RWPE1 (cell line): ENCODE measurements around the gene SIGLEC14.
"Not testable (repeated sequence)": the region's sequence is repeated elsewhere in the genome, so short reads cannot be mapped to it uniquely, and the experiment has no call there.

Experiments used
- CTCF ChIA-PET: fragments of 350-600 bp; sonication (Branson Sonifier 250); formaldehyde crosslinking; extraction: SDS; loops from one replicate; lab custom pipeline; 2021; lab: Yijun Ruan, JAX
- POLR2A ChIA-PET: fragments of 400-600 bp; formaldehyde crosslinking; extraction: SDS; loops from one replicate; lab custom pipeline; 2020; ENCODE audit warnings: antibody characterized with exemption; ENCODE audit not compliant: low non-redundant PET; lab: Yijun Ruan, JAX
- DNase-seq: peaks from one replicate; pipeline ENCODE4 v3.0.0; 2012; ENCODE audit warnings: low spot score
- H3K27ac ChIP-seq: fragments of 450-650 bp; 2 replicates; pipeline ENCODE4 v1.5.1; 2017
- TF ChIP-seq, protein P1 (sequence below): fragments of 450-650 bp; conservative IDR thresholded peaks from 2 replicates; pipeline ENCODE4 v1.5.1; 2017; ENCODE audit warnings: low read depth, mild to moderate bottlenecking

The SIGLEC14 gene

DNA sequence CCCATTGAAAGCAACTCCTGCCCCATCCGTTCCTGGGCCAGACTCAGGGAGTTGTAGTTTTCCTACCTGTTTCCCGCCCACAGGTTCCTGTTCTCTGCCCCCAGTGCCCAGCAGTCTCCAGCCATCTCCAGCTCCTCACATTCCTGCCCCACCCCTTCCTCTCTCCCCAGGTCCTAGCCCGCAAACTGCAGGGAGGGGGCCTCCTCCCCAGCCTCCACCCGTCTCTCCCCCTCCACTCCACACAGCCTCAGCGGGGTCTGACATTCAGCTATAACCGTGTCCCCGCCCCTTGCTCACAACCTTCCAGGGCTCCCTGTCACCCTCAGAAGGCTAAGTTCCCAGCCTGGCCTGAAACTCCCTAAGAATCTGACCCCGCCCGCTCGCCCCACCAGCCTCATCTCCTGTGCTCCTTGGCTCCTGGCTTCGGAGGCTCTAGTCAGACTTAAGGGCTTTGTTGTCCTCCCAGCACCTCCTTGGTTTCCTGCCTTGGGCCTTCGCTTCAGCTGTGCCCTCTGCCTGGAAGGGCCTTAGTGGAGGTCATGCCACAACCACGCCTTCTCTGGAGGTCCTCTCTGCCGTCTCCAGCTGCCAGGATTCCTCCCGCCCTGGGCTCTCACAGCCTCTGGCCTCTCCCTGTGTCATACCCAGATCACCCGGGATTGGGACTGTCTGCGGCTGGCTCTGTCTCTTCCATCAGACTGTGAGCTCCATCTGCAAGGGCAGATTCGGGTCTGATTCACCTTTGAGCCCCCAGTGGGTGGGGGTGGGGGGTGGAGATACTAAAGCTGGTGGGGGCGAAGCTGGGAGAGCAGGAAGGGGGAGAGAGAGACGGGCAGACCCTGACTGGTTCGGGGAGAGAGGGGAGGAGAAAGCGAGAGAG, 41.4 kb upstream of the SIGLEC14 start:
- H3K27ac ChIP-seq, result peak overlapping the region; percentile 99
- POLR2A ChIA-PET, result interaction anchor here (0.5 to 2.1 kb wide), 3 partner anchors 14 to 16 kb away, joined by 3 to 17 read pairs (median 3); no protein-coding TSS in a partner anchor
- DNase-seq, result peak; percentile 53

DNA sequence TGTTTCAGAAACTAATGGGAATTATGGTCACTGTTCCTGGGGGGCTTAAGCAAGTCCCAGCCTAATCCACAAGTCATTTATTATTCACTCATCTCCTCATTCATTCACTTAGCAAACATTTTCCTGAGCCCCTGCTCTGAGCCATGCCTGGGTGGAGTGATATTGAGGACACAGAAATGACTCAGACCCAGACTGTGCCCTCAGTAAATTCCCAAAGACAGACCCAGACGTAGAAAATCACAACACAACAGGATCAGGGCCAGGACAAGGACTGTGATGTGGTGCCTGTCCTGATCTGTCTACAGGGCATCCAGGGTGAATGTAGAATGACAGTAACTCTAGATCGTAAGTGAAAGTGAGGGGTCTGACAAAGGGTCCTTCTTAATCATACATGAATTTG, 39.5 kb upstream of the SIGLEC14 start:
- H3K27ac ChIP-seq, result no peak overlapping the region; the same call in 1 of the 2 replicates
- DNase-seq, result no peak
- TF ChIP-seq, protein P1, sequence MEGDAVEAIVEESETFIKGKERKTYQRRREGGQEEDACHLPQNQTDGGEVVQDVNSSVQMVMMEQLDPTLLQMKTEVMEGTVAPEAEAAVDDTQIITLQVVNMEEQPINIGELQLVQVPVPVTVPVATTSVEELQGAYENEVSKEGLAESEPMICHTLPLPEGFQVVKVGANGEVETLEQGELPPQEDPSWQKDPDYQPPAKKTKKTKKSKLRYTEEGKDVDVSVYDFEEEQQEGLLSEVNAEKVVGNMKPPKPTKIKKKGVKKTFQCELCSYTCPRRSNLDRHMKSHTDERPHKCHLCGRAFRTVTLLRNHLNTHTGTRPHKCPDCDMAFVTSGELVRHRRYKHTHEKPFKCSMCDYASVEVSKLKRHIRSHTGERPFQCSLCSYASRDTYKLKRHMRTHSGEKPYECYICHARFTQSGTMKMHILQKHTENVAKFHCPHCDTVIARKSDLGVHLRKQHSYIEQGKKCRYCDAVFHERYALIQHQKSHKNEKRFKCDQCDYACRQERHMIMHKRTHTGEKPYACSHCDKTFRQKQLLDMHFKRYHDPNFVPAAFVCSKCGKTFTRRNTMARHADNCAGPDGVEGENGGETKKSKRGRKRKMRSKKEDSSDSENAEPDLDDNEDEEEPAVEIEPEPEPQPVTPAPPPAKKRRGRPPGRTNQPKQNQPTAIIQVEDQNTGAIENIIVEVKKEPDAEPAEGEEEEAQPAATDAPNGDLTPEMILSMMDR, result no peak
- CTCF ChIA-PET, result no interaction called here
- POLR2A ChIA-PET, result no interaction called here

More for the DNA sequence above, 41.4 kb upstream of the SIGLEC14 start:
- CTCF ChIA-PET, result interaction anchor here (0.6 to 0.7 kb wide), 3 partner anchors 142 to 1150 kb away, joined by 3 to 4 read pairs (median 4); no protein-coding TSS in a partner anchor
- TF ChIP-seq, protein P1, result no peak

GRCh38 chr19:51681286-51681941, 34.8 kb upstream of the SIGLEC14 start:
- POLR2A ChIA-PET, result no interaction called here
- no peak overlapping the region for H3K27ac ChIP-seq
- TF ChIP-seq, protein P1, result no peak
- CTCF ChIA-PET, result interaction anchor here (0.7 kb wide), 1 partner anchor 23 kb away, joined by 3 read pairs; no protein-coding TSS in a partner anchor
- no peak for DNase-seq

DNA sequence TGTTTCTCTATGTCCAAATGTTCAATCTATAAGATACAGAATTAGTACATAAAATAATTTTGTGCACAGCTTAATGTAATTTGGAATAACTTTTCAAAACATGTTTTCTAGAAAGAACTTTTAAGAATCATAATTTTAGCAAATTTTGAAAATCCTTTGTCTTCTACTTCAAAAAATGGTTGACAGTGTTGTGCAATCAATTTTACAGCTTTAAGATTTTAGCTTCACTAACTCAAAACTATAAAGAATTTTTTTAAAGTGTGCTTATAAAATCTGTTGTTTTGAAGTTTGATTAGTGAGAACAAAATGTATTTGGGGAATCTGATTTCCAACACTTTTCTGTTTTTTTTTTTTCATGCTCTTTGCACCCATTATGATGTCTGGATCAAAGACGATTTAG, 33.8 kb upstream of the SIGLEC14 start:
- ChIA-PET CTCF (no interaction called here), POLR2A (no interaction called here)
- no peak overlapping the region for H3K27ac ChIP-seq
- TF ChIP-seq, protein P1, result no peak
- no peak for DNase-seq

DNA sequence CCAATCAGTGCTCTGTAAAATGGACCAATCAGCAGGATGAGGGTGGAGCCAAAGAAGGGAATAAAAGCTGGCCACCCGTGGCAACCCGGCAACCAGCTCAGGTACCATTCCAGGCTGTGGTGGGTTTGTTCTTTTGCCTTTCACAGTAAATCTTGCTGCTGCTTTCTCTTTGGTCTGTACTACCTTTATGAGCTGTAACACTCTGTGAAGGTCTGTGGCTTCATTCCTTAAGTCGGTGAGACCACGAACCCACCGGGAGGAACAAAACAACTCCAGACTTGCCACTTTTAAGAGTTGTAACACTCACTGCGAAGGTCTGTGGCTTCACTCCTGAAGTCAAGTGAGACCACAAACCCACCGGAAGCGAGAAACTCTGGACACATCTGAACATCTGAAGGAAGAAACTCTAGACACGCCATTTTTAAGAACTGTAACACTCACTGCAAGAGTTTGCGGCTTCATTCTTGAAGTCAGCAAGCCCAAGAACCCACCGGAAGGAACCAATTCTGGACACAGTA, 30.0 kb upstream of the SIGLEC14 start:
- TF ChIP-seq, protein P1, result no peak
- no peak overlapping the region for H3K27ac ChIP-seq
- ChIA-PET CTCF (interaction anchor here (0.6 kb wide), 1 partner anchor 15 kb away, joined by 3 read pairs; no protein-coding TSS in a partner anchor), POLR2A (no interaction called here)
- DNase-seq, result no peak

GRCh38 chr19:51675911-51676565, 29.4 kb upstream of the SIGLEC14 start:
- TF ChIP-seq, protein P1, result peak; percentile 39
- POLR2A ChIA-PET, H3K27ac ChIP-seq, DNase-seq: not testable (repeated sequence)
- CTCF ChIA-PET, result interaction anchor here (0.6 to 0.8 kb wide), 2 partner anchors 15 to 109 kb away, joined by 3 read pairs; no protein-coding TSS in a partner anchor
